OCI-LY3 (cell line): ENCODE measurements around the gene ROBO2.

Experiments
- H2AFZ ChIP-seq: fragments of 200-600, 300-600 bp; shearing (Covaris generic); 2 replicates; pipeline ENCODE4 v1.6.0; 2014; ENCODE audit warnings: antibody characterized with exemption, low read depth, low read length
- H3K27ac ChIP-seq: fragments of 200-600, 300-600 bp; sonication (generic); 2 replicates; pipeline ENCODE4 v1.5.1; 2014; ENCODE audit warnings: mild to moderate bottlenecking, low read length, moderate library complexity, mixed read lengths
- H3K27me3 ChIP-seq: fragments of 200-600, 300-600 bp; sonication (generic); 2 replicates; pipeline ENCODE4 v1.6.1; 2014; ENCODE audit warnings: low read depth, low read length, mixed read lengths
- H3K36me3 ChIP-seq: fragments of 200-600, 300-600 bp; sonication (generic); replicated peaks from 2 replicates; pipeline ENCODE3; 2014; ENCODE audit warnings: low read depth, low read length, mixed read lengths
- H3K4me1 ChIP-seq: fragments of 300-600, 200-600 bp; sonication (generic); 2 replicates; pipeline ENCODE4 v1.6.1; 2014; ENCODE audit warnings: low read length, mixed read lengths
- H3K4me2 ChIP-seq: fragments of 200-600, 300-600 bp; sonication (generic); 2 replicates; pipeline ENCODE4 v1.6.1; 2014; ENCODE audit warnings: low read length, mixed read lengths
- H3K4me3 ChIP-seq: fragments of 300-600, 200-600 bp; sonication (generic); 2 replicates; pipeline ENCODE4 v1.5.1; 2014; ENCODE audit warnings: antibody characterized with exemption, mild to moderate bottlenecking, low read length, moderate library complexity
- H3K79me2 ChIP-seq: fragments of 300-600, 200-600 bp; shearing (Covaris generic); 2 replicates; pipeline ENCODE4 v1.6.1; 2014; ENCODE audit warnings: mild to moderate bottlenecking, low read length, mixed read lengths
- H3K9ac ChIP-seq: fragments of 300-600, 200-600 bp; shearing (Covaris generic); 2 replicates; pipeline ENCODE4 v1.6.0; 2014; ENCODE audit warnings: mild to moderate bottlenecking, low read length, moderate library complexity
- H3K9me3 ChIP-seq: fragments of 200-600, 300-600 bp; shearing (Covaris generic); 2 replicates; pipeline ENCODE4 v1.6.1; 2014; ENCODE audit warnings: low read length, mixed read lengths; ENCODE audit not compliant: insufficient read depth
- H4K20me1 ChIP-seq: fragments of 200-600, 300-600 bp; sonication (generic); 2 replicates; pipeline ENCODE4 v1.6.1; 2016; ENCODE audit warnings: low read length, mixed read lengths; ENCODE audit not compliant: insufficient read depth
- EZH2phosphoT487 ChIP-seq: fragments of 200-600 bp; shearing (Covaris generic); IDR thresholded peaks from 2 replicates; pipeline ENCODE4 v1.6.1; 2018; ENCODE audit warnings: antibody characterized with exemption, mixed run types, low read depth
- TF ChIP-seq, protein P1 (sequence below): fragments of 200-600, 300-600 bp; sonication (generic); IDR thresholded peaks from 2 replicates; pipeline ENCODE4 v1.5.1; 2014; ENCODE audit warnings: antibody characterized with exemption, low read length, low read depth

The ROBO2 gene

GRCh38 chr3:77072232-77072631, 32.3 kb downstream of the ROBO2 start:
- H3K9me3 ChIP-seq, result no peaks in the 10 kb centered on the region
- H3K4me3 ChIP-seq, result no peak overlapping the region
- no peaks in the 10 kb centered on the region for H3K4me1 ChIP-seq
- H3K27me3 ChIP-seq, result no peaks in the 10 kb centered on the region
- H3K79me2 ChIP-seq, result no peaks in the 10 kb centered on the region
- TF ChIP-seq, protein P1, sequence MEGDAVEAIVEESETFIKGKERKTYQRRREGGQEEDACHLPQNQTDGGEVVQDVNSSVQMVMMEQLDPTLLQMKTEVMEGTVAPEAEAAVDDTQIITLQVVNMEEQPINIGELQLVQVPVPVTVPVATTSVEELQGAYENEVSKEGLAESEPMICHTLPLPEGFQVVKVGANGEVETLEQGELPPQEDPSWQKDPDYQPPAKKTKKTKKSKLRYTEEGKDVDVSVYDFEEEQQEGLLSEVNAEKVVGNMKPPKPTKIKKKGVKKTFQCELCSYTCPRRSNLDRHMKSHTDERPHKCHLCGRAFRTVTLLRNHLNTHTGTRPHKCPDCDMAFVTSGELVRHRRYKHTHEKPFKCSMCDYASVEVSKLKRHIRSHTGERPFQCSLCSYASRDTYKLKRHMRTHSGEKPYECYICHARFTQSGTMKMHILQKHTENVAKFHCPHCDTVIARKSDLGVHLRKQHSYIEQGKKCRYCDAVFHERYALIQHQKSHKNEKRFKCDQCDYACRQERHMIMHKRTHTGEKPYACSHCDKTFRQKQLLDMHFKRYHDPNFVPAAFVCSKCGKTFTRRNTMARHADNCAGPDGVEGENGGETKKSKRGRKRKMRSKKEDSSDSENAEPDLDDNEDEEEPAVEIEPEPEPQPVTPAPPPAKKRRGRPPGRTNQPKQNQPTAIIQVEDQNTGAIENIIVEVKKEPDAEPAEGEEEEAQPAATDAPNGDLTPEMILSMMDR, result no peak
- no peak for TF ChIP-seq EZH2phosphoT487
- no peak overlapping the region for H3K27ac ChIP-seq
- H2AFZ ChIP-seq, result no peak overlapping the region
- H3K9ac ChIP-seq, result no peak overlapping the region
- no peak overlapping the region for H3K4me2 ChIP-seq
- no peaks in the 10 kb centered on the region for H3K36me3 ChIP-seq
- H4K20me1 ChIP-seq, result no peaks in the 10 kb centered on the region

DNA sequence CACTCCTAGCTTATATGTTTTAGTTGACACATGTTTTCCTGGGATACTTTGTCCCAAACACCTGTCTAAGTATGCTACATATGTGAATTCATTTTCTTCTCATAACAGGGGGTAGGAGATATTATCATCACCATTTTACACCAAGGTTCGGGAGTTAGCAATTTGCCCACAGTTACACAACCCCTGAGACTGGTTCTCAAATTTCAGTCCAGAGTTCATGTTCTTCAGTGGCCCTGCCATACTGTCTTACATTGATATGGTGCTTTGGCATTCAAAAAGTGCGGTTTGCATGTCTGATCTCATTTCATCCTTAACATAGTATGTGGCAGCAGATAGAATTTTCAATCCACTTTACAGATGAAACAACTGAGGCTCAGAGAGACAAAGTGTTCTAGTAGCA, 38.4 kb downstream of the ROBO2 start:
- no peak for TF ChIP-seq EZH2phosphoT487
- TF ChIP-seq, protein P1, result no peak

DNA sequence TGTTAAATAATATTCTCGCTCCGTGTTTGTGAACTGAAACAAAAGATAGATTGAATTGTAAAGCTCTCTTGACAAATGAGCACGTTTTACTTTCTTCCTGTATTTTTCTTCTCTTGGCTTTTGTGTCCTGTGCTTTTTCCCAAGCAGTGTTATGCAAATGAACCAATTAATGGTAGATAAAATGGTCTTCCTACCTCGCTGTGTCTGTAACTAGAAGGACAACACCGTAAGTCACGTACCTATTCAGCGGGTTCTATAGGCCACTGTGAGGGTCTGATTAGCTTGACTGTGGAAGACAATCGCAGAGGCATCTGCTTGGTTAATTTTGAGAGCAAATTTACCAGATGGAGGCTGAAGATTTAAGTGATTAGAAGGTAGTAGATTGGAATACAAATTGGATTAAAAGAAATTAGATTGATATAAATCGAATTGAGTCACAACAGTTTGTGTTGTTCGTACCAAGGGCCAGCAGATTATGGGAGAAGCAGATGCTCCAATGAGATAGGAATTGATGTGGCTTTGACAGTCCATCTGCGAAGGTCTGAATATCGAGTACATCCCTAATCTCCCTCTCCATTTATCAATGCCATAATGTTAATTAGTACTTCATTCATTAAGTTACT, 40.2 kb downstream of the ROBO2 start:
- H3K27me3 ChIP-seq, result no peaks in the 10 kb centered on the region
- no peak overlapping the region for H2AFZ ChIP-seq
- H3K27ac ChIP-seq, result no peak overlapping the region
- H3K4me3 ChIP-seq, result no peak overlapping the region
- no peak overlapping the region for H3K9ac ChIP-seq
- no peaks in the 10 kb centered on the region for H3K36me3 ChIP-seq
- H3K79me2 ChIP-seq, result no peaks in the 10 kb centered on the region
- H3K4me2 ChIP-seq, result no peak overlapping the region
- no peaks in the 10 kb centered on the region for H3K4me1 ChIP-seq
- H3K9me3 ChIP-seq, result no peaks in the 10 kb centered on the region
- H4K20me1 ChIP-seq, result no peaks in the 10 kb centered on the region
- TF ChIP-seq, protein P1, result no peak

More for the DNA sequence above, 38.4 kb downstream of the ROBO2 start:
- Histone ChIP-seq H3K4me2 (no peak overlapping the region), H3K36me3 (no peaks in the 10 kb centered on the region), H3K9ac (no peak overlapping the region), H3K27me3 (no peaks in the 10 kb centered on the region), H3K27ac (no peak overlapping the region), H3K4me1 (no peaks in the 10 kb centered on the region), H3K9me3 (no peaks in the 10 kb centered on the region), H4K20me1 (no peaks in the 10 kb centered on the region), H2AFZ (no peak overlapping the region), H3K4me3 (no peak overlapping the region), H3K79me2 (no peaks in the 10 kb centered on the region)

- Histone ChIP-seq H3K36me3 (no peaks in the 10 kb centered on the region), H3K4me1 (no peaks in the 10 kb centered on the region), H3K9me3 (no peaks in the 10 kb centered on the region), H3K9ac (no peak overlapping the region), H3K4me3 (no peak overlapping the region), H3K4me2 (no peak overlapping the region), H3K79me2 (no peaks in the 10 kb centered on the region), H3K27ac (no peak overlapping the region), H4K20me1 (no peaks in the 10 kb centered on the region), H2AFZ (no peak overlapping the region), H3K27me3 (no peaks in the 10 kb centered on the region)
- TF ChIP-seq EZH2phosphoT487, result no peak
- TF ChIP-seq, protein P1, result no peak
Measured at GRCh38 chr3:77081240-77081661, 41.4 kb downstream of the ROBO2 start.
